Panc1 (cell line): ENCODE results near the gene AP2B1. TPM values are rescaled to one million over a fixed set of nuclear protein-coding genes. Genes with fewer than 3 reads are reported as not detected.

Experiments used
- ATAC-seq: fragments of 200-7000 bp; cut with Tn5 transposase; 2 replicates; pipeline ENCODE4 v1.9.1; 2020; ENCODE audit warnings: mild to moderate bottlenecking, moderate library complexity
- BruUV-seq: library from RNA; stranded (reverse); fragments of 400-500 nt; replicated peaks from 2 replicates; lab custom pipeline; 2021; lab: Mats Ljungman, UMichigan
- CTCF ChIA-PET: fragments of 300-600 bp; sonication (Branson Sonifier 250); formaldehyde crosslinking; loops from one replicate; lab custom pipeline; 2022; ENCODE audit warnings: antibody characterized with exemption; lab: Charles Lee
- POLR2A ChIA-PET: fragments of 300-600 bp; sonication (Branson Sonifier 250); formaldehyde crosslinking; loops from one replicate; lab custom pipeline; 2022; ENCODE audit warnings: antibody characterized with exemption; lab: Charles Lee
- DNase-seq: peaks from one replicate; pipeline ENCODE4 v3.0.0-alpha.2; 2010; ENCODE audit warnings: low read depth, low spot score
- H3K27ac ChIP-seq: 2 replicates; pipeline ENCODE4 v1.5.1; 2011; ENCODE audit warnings: mild to moderate bottlenecking, low read length, inconsistent platforms
- H3K27me3 ChIP-seq: fragments of 200-500 bp; sonication (Bioruptor generic); 2 replicates; pipeline ENCODE4 v1.6.0; 2014; ENCODE audit warnings: low read length, inconsistent platforms; ENCODE audit not compliant: control insufficient read depth, insufficient read depth
- H3K36me3 ChIP-seq: fragments of 200-500 bp; sonication (Bioruptor generic); 2 replicates; pipeline ENCODE4 v1.5.1; 2014; ENCODE audit warnings: inconsistent platforms, mild to moderate bottlenecking, low read length, moderate library complexity; ENCODE audit not compliant: control insufficient read depth, insufficient read depth
- H3K4me1 ChIP-seq: 2 replicates; pipeline ENCODE4 v1.5.1; 2011; ENCODE audit warnings: inconsistent platforms, mild to moderate bottlenecking, low read length, moderate library complexity; ENCODE audit not compliant: control insufficient read depth, insufficient read depth
- H3K4me3 ChIP-seq, 2 experiments: 2 replicates each; pipeline ENCODE4 v1.5.1; 2011 to 2012; ENCODE audit warnings: low read depth in 2 of 2, low read length in 2 of 2, mild to moderate bottlenecking in 2 of 2, inconsistent platforms in 1 of 2, moderate library complexity in 1 of 2
- H3K9me3 ChIP-seq: fragments of 200-500 bp; sonication (Bioruptor generic); 2 replicates; pipeline ENCODE4 v1.5.1; 2014; ENCODE audit warnings: low read depth, mild to moderate bottlenecking, inconsistent platforms, low read length, moderate library complexity; ENCODE audit not compliant: control insufficient read depth, insufficient read depth
- POLR2AphosphoS5 ChIP-seq: IDR thresholded peaks from 2 replicates; pipeline ENCODE4 v1.6.1; 2012; ENCODE audit warnings: mild to moderate bottlenecking, low read depth, low read length, moderate library complexity
- SIN3A ChIP-seq: IDR thresholded peaks from 2 replicates; pipeline ENCODE4 v1.6.1; 2012; ENCODE audit warnings: low read depth, mild to moderate bottlenecking, low read length, moderate library complexity, borderline replicate concordance; ENCODE audit not compliant: insufficient read depth
- TCF7L2 ChIP-seq: IDR thresholded peaks from 2 replicates; pipeline ENCODE4 v1.6.1; 2011; ENCODE audit warnings: mild to moderate bottlenecking, low read depth, low read length, inconsistent platforms
- in situ Hi-C: cut with HindIII; loops from 2 replicates; pipeline ENCODE4 v1.10.0; 2016; ENCODE audit warnings: low sequenced_read_pairs, low pct_unique_long_range_greater_than_20kb
- intact Hi-C: fragments of 100-400 bp; cut with micrococcal nuclease; formaldehyde crosslinking; loops from one replicate; pipeline ENCODE4 v1.10.0; 2022; ENCODE audit not compliant: unreplicated experiment
- total RNA-seq: library from RNA; stranded (reverse); gene quantifications from one replicate; pipeline ENCODE4 v1.2.1, GENCODE V29; 2021; ENCODE audit not compliant: unreplicated experiment
- TF ChIP-seq, protein P1 (sequence below), 2 experiments: IDR thresholded peaks; 2 replicates each; pipeline ENCODE4 v1.6.1; 2011 to 2012; ENCODE audit warnings: low read depth in 2 of 2, control low read depth in 1 of 2, low read length in 1 of 2, mild to moderate bottlenecking in 1 of 2, moderate library complexity in 1 of 2; ENCODE audit not compliant: insufficient read depth in 1 of 2
- TF ChIP-seq, protein P2 (sequence below): fragments of 450-650 bp; IDR thresholded peaks from 2 replicates; pipeline ENCODE4 v1.5.1; 2017; ENCODE audit warnings: mild to moderate bottlenecking

Gene AP2B1
- total RNA-seq, 1 experiment from 2014 or later: 446 TPM

- in situ Hi-C loops (no loop called here), intact Hi-C loops (no loop called here)
- ATAC-seq (no peak), DNase-seq (no peak)
- ChIA-PET POLR2A (no interaction called here), CTCF (interaction anchor here (1.2 to 3.2 kb wide), 2 partner anchors 38 to 42 kb away, joined by 21 to 35 read pairs; partner anchors contain the start of gene TAF15)
- no peaks in the 10 kb centered on the region for H3K9me3 ChIP-seq
- H3K4me1 ChIP-seq: peaks cover 4% of the 10 kb centered on the region; the same call in 1 of the 2 replicates
- BruUV-seq: no TSS peak
- H3K27ac ChIP-seq: no peak overlapping the region
- peaks cover 3% of the 10 kb centered on the region; the same call in 1 of the 2 replicates for H3K27me3 ChIP-seq
- H3K36me3 ChIP-seq: no peaks in the 10 kb centered on the region
- H3K4me3 ChIP-seq: no peak overlapping the region
- no peak for TF ChIP-seq SIN3A
- TF ChIP-seq, protein P1, sequence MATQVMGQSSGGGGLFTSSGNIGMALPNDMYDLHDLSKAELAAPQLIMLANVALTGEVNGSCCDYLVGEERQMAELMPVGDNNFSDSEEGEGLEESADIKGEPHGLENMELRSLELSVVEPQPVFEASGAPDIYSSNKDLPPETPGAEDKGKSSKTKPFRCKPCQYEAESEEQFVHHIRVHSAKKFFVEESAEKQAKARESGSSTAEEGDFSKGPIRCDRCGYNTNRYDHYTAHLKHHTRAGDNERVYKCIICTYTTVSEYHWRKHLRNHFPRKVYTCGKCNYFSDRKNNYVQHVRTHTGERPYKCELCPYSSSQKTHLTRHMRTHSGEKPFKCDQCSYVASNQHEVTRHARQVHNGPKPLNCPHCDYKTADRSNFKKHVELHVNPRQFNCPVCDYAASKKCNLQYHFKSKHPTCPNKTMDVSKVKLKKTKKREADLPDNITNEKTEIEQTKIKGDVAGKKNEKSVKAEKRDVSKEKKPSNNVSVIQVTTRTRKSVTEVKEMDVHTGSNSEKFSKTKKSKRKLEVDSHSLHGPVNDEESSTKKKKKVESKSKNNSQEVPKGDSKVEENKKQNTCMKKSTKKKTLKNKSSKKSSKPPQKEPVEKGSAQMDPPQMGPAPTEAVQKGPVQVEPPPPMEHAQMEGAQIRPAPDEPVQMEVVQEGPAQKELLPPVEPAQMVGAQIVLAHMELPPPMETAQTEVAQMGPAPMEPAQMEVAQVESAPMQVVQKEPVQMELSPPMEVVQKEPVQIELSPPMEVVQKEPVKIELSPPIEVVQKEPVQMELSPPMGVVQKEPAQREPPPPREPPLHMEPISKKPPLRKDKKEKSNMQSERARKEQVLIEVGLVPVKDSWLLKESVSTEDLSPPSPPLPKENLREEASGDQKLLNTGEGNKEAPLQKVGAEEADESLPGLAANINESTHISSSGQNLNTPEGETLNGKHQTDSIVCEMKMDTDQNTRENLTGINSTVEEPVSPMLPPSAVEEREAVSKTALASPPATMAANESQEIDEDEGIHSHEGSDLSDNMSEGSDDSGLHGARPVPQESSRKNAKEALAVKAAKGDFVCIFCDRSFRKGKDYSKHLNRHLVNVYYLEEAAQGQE (IDR thresholded peaks at IDR 0.05; ENCODE audit: insufficient read depth in 1 of 2, low read depth in 2 of 2, low read length in 1 of 2): no peak
- TF ChIP-seq TCF7L2: no peak
- TF ChIP-seq, protein P2, sequence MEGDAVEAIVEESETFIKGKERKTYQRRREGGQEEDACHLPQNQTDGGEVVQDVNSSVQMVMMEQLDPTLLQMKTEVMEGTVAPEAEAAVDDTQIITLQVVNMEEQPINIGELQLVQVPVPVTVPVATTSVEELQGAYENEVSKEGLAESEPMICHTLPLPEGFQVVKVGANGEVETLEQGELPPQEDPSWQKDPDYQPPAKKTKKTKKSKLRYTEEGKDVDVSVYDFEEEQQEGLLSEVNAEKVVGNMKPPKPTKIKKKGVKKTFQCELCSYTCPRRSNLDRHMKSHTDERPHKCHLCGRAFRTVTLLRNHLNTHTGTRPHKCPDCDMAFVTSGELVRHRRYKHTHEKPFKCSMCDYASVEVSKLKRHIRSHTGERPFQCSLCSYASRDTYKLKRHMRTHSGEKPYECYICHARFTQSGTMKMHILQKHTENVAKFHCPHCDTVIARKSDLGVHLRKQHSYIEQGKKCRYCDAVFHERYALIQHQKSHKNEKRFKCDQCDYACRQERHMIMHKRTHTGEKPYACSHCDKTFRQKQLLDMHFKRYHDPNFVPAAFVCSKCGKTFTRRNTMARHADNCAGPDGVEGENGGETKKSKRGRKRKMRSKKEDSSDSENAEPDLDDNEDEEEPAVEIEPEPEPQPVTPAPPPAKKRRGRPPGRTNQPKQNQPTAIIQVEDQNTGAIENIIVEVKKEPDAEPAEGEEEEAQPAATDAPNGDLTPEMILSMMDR: no peak
- TF ChIP-seq POLR2AphosphoS5: no peak
Observed at GRCh38 chr17:35765756-35766488, 178.8 kb downstream of the AP2B1 start.

DNA sequence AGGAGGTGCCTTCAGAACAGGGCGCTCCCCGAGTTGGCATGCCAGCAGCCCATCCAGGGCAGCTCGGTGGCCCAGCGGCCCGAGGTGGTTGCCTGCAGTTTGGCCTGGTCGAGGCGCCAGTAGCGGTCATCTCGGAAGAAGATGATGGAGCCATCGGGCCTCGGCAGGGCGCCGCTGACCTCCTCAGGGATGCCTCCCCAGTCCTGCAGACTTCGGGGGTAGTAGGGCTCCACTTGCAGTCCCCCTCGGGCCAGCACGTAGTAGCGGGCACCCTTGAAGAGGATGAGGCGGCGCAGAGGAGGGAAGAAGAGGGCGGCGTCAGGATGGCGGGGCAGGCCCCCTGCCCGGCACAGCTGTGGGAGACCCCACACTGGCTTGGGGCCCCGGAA is 179.4 kb downstream of the AP2B1 start:
- no peak for DNase-seq
- in situ Hi-C loops: no loop called here
- H3K27me3 ChIP-seq: peaks cover 3% of the 10 kb centered on the region; the same call in 1 of the 2 replicates

More for the DNA sequence above, 179.4 kb downstream of the AP2B1 start:
- no peak overlapping the region for H3K27ac ChIP-seq
- intact Hi-C loops: no loop called here
- BruUV-seq: no TSS peak
- H3K4me3 ChIP-seq: no peak overlapping the region
- H3K9me3 ChIP-seq: no peaks in the 10 kb centered on the region
- TF ChIP-seq TCF7L2 (no peak), SIN3A (no peak), POLR2AphosphoS5 (no peak)
- TF ChIP-seq, protein P2: no peak
- TF ChIP-seq, protein P1 (IDR thresholded peaks at IDR 0.05; ENCODE audit: insufficient read depth in 1 of 2, low read depth in 2 of 2, low read length in 1 of 2): no peak
- H3K4me1 ChIP-seq: peaks cover 4% of the 10 kb centered on the region; the same call in 1 of the 2 replicates
- POLR2A ChIA-PET: no interaction called here
- CTCF ChIA-PET: interaction anchor here (1.2 to 1.4 kb wide), 3 partner anchors 38 to 42 kb away, joined by 4 to 21 read pairs (median 4); no protein-coding TSS in a partner anchor
- no peak for ATAC-seq
- no peaks in the 10 kb centered on the region for H3K36me3 ChIP-seq
